HG03432 (cell line): ENCODE measurements around the gene WDR37.
"Not testable (repeated sequence)": the region's sequence is repeated elsewhere in the genome, so short reads cannot be mapped to it uniquely, and the experiment has no call there.

Source experiments
- ATAC-seq: cut with Tn5 transposase; IDR thresholded peaks from one replicate; pipeline ENCODE4 v1.9.1; 2021; ENCODE audit warnings: mild to moderate bottlenecking, moderate library complexity; ENCODE audit not compliant: unreplicated experiment

WDR37 gene

DNA sequence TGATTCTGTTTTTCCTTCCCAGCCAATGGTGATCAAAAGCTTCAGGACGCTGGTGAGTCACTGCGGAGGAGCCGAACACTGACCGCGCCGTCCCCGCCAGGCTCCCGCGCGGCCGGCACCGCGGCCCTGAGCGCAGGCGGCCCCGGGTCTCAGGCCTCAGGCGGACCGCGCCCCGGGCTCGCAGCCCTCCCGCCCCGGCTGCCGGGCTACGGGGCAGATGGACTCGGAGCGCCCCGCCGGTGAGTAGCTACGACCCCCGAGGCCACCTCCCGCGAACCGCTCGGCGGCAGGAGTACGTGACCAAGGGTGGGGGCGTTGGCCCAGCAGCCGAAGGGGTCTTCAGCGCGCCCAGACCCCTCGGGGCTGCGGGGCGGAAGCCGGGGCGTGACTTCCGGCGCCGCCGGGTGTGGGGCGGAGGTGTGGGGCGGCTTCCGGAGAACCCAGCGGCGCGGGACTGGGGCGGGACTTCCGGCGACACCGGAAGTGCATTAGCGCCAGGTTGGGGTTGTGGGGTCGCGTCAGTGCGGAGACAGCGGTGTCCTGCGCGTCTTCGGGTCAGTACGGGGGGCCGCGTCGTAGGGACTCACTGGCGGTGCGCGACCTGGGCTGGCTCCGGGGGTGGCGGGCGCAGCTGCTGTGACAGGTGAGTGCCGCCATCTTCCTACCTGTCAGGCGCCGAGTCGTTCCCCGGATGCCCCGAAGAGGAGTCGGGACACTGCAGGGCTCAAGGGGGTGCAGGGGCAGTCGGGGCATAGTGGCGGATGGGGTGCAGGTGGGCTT, at the start of gene WDR37:
Gene WDR37, plus strand, starts transcription at position 60 of the 780 bp plus-strand sequence. CDS start 15,771 bp downstream, outside the sequence.
- peak; percentile 97 for ATAC-seq

DNA sequence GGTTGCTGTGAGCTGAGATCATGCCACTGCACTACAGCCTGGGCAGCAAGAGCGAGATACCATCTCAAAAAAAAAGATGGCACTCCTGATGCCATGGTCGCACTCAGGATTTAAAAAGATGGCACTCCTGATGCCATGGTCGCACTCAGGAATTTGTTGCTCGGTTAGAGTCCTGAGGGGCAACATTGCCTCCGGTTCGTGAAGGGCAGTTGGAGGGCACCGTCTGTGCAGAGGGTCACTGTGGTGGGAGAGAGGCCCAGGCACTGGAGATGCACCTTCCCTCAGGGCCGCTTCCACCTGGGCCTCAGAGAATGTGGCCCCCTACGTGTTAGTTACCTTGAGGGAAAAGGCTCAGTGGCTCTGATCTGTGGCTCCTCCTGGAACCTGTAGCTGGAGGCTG, 49.6 kb upstream of the WDR37 start:
- no peak for ATAC-seq

- no peak for ATAC-seq
Measured at GRCh38 chr10:1007583-1007982, 48.6 kb upstream of the WDR37 start.

- ATAC-seq, result no peak
Measured at GRCh38 chr10:1009071-1009494, 47.1 kb upstream of the WDR37 start.

DNA sequence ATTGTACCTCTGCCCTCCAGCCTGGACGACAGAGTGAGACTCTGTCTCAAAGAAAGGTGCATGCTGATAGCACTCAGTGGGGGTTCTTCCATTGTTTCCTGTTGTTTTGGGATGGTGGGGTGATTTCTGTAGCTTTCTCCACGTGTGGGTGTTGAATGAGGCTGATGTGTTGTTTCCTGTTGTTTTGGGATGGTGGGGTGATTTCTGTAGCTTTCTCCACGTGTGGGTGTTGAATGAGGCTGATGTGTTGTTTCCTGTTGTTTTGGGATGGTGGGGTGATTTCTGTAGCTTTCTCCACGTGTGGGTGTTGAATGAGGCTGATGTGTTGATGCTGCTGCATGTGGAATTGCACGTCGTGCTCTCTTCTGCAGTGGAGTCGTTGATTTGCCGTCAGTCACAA, 46.2 kb upstream of the WDR37 start:
- ATAC-seq, result not testable (repeated sequence)

DNA sequence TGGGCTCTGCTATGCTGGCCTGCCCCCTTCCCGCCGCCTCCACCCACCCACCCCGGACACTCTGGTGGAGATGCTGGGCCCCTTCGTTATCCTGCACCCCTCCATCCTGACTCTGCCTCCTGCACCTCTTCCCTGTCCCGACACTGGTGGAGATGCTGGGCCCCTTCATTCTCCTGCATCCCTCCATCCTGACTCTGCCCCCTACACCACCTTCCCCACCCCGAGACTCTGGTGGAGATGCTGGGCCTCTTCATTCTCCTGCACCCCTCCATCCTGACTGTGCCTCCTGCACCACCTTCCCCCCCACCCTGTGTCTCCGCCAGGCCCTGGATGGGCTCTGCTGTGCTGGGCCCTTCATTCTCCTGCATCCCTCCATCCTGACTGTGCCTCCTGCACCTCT, 45.5 kb upstream of the WDR37 start:
- ATAC-seq, result no peak

DNA sequence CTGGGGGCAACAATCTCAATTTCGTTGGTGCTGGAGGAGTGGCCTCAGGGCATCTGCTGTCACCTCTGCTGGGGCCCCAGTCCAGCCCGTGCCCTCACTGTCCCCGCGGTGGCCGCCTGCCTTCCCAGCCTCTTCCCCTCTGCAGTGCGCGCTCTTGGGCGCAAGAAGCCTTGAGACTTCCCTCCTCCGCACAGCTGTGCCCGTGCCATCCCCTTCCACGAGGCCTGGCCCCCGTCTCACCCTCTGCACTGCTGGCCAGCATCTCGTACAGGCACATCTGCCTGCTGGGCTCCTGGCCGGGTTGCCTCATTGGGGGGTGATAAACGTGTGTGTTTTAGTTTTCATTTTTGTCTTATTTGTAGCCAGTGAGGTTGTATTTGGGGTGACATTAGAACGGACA, 44.5 kb upstream of the WDR37 start:
- ATAC-seq, result no peak

GRCh38 chr10:1015688-1016087, 40.5 kb upstream of the WDR37 start:
- ATAC-seq, result no peak

- ATAC-seq, result no peak
Measured at GRCh38 chr10:1019362-1019761, 36.8 kb upstream of the WDR37 start.

GRCh38 chr10:1020460-1020859, 35.7 kb upstream of the WDR37 start:
- no peak for ATAC-seq

DNA sequence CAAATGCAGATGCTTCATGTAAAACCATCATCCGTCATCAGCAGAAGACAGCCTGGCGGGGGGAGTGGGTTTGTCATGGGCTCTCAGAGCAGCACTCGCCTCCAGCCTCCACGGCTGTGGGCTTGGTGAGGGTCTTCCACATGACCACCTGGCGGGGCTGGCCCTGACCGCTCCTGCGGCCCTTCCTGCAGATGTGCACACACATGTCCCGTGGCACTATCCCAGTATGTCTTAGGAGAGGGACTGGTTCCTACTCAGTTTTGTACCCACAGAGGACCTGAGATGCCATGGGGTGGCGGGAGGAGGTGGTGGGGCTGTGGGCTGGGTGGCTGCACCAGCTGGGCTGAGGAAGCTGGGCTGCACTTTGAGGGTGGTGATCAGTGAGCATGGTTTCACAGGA, 35.2 kb upstream of the WDR37 start:
- no peak for ATAC-seq

DNA sequence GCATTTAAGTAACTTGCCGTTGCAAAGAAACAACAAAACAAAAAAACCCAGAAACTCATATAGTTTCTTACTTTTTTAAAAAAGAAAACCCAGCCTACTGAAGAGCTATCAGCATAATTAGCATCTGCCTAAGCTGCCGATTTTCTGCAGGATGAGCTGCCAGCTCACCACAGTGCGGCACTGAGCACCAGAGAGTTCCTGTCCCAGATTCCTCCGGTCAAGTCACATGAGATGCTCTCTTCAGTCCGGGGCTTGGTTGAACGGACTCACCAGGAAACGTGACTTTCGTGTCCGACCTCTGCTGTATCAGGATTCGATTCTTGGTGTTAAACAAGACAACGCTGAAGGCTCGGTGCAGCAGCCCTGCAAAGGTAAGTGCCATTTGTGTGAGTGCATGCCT, 33.8 kb upstream of the WDR37 start:
- ATAC-seq, result no peak

- ATAC-seq, result no peak
Measured at GRCh38 chr10:1024103-1024502, 32.1 kb upstream of the WDR37 start.

GRCh38 chr10:1025683-1026082, 30.5 kb upstream of the WDR37 start, which contains the start of gene IDI2:
TSS of gene IDI2 (minus strand) at chr10:1025859. CDS start at chr10:1024723, 1,136 bp downstream.
- no peak for ATAC-seq

- ATAC-seq, result no peak
Measured at GRCh38 chr10:1026578-1026977, 29.6 kb upstream of the WDR37 start.

GRCh38 chr10:1029838-1030237, 26.3 kb upstream of the WDR37 start:
- no peak for ATAC-seq

- ATAC-seq, result no peak
Measured at GRCh38 chr10:1033601-1034000, 22.6 kb upstream of the WDR37 start.

DNA sequence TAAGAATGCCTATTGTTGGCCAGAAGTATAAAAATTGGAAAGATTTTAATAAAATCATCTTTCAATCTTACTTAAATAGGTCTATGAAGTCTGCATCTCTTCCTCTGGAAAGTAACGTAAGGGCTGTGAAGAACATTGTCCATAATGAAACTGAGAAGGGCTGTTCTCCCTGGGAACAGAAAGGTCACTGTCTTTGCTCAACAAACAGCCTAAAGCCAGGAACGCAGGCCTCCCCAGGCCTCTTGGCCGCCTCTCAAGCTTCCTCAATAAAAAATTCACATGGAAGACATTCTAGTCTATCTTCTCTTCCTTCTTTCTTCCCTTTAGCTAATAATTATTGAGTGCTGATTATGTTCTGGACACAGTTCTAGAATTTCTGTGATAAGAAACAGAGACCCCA, 21.4 kb upstream of the WDR37 start:
- no peak for ATAC-seq

DNA sequence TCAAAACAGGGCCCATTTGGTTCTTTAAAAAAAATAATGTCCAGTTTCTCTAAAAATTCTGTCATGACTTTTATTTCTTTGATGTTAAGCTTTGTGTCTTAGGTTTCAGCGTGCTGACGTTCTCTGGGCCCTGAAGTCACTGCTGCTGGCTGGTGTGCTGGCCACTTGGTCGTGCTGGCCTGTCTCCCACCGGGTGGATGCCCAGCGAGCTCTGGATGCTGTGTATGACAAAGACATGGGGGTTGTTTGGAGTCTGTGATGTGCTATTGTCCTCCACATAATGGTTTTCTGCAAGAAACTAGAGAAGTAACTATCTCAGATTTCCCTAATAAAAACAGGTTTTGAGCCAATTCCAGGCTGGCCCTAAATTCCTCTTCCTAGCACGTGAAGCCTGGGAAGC, 21.0 kb upstream of the WDR37 start:
- no peak for ATAC-seq

DNA sequence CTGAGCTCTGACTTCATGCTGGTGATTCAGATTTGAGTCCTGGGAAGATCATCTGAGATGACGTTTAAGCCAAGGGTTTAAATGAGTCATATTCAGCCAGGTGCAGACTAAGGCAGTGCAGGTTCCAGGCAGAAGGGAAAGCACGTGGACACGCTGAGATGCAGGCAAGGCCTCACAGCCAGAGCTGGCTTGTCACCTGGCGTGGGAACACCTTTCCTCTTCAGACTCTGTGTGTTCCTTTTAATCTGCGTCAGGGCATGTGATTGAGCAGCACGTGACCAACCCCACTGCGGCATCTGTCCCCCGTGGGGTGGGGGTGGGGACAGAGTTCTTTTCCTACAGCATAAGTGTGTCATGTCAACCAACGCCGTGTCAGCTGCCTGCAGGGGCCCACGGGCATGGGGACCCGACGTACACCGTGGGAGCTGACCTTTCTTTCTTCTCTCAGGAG, 19.8 kb upstream of the WDR37 start:
- no peak for ATAC-seq

- ATAC-seq, result no peak
Measured at GRCh38 chr10:1037098-1037497, 19.1 kb upstream of the WDR37 start.

DNA sequence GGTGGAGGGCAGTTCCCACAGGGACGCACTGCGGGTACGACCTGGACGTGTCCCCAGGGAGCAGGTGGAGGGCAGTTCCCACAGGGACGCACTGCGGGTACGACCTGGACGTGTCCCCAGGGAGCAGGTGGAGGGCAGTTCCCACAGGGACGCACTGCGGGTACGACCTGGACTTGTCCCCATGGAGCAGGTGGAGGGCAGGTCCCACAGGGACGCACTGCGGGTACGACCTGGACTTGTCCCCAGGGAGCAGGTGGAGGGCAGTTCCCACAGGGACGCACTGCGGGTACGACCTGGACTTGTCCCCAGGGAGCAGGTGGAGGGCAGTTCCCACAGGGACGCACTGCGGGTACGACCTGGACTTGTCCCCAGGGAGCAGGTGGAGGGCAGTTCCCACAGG, 17.4 kb upstream of the WDR37 start:
- ATAC-seq, result not testable (repeated sequence)

DNA sequence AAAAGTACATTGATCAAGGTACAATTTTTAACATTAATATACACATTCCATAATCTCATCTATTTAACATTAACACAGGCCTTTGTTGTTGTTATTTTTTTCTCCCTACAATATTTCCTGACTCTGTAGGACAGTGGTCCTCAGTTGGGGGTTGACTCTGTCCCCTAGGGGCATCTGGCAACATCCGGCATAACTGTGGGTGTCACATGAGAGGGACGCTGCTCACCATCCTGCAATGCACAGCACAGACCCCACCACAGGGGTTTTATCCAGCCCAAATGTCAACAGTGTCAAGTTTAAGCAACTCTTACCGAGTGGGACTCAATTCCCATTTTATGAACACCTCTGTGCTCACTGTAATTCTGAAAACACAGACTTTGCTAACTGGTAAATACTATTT, 16.1 kb upstream of the WDR37 start:
- no peak for ATAC-seq
